Adipose tissue (tissue), 3 donors: ENCODE results near the gene HOXA6. TPM values are rescaled to one million over a fixed set of nuclear protein-coding genes. Genes with fewer than 3 reads are reported as not detected.

Experiments used
- H3K27ac ChIP-seq: one replicate; pipeline ENCODE4 v1.5.1; 2013; ENCODE audit warnings: low read depth, low read length
- WGBS, 3 donors: extraction: QIAGEN DNeasy Blood & Tissue Kit; methylation state at CpG; one replicate each; pipeline ENCODE4 v1.1.7; 2013; 5-methylcytosine and 5-hydroxymethylcytosine counted together
- polyA plus RNA-seq, 3 donors: library from polyadenylated mRNA; stranded (reverse); fragments of 200-250 nt; gene quantifications; one replicate each; pipeline ENCODE4 v1.2.3, GENCODE V29; 2013
- donor health status: healthy with polysubstance abuse.
- donor health status: Bipolar disorder and iron deficiency.
- donor health status: healthy.

The HOXA6 gene
- polyA plus RNA-seq, 3 donors: 0.39 to 3.6 (median 1.5) TPM

GRCh38 chr7:27165089-27165995 is 17.8 kb upstream of the HOXA6 start, which contains the start of gene HOXA9:
HOXA9 (minus strand) TSS chr7:27165537; CDS start chr7:27165457, 80 bp downstream.
- 2 to 5% (median 5%) methylated on average over 75 to 82 of the region's 82 CpGs for WGBS, 3 donors
- H3K27ac ChIP-seq: no peak within 1 kb of the TSS

GRCh38 chr7:27164367-27165088 is 17.0 kb upstream of the HOXA6 start:
- no peak overlapping the region for H3K27ac ChIP-seq
- 5 to 11% (median 10%) methylated on average over 46 to 47 of the region's 47 CpGs for WGBS, 3 donors

- WGBS, 3 donors: 20 to 39% (median 25%) methylated on average over 12 of the region's 12 CpGs
- no peak overlapping the region for H3K27ac ChIP-seq
These were observed 16.4 kb upstream of the HOXA6 start for GRCh38 chr7:27164045-27164366.

GRCh38 chr7:27163288-27164044 is 15.9 kb upstream of the HOXA6 start:
- no peak overlapping the region for H3K27ac ChIP-seq
- 41 to 50% (median 41%) methylated on average over 24 of the region's 24 CpGs for WGBS, 3 donors

GRCh38 chr7:27162561-27163287 is 15.2 kb upstream of the HOXA6 start:
- WGBS, 3 donors: 53 to 69% (median 61%) methylated on average over 7 of the region's 7 CpGs
- H3K27ac ChIP-seq: no peak overlapping the region

- no peak overlapping the region for H3K27ac ChIP-seq
- 33 to 44% (median 38%) methylated on average over 27 to 30 of the region's 30 CpGs for WGBS, 3 donors
These were observed 14.4 kb upstream of the HOXA6 start for GRCh38 chr7:27161721-27162560.

- H3K27ac ChIP-seq: no peak overlapping the region
- 8 to 12% (median 9%) methylated on average over 25 to 27 of the region's 27 CpGs for WGBS, 3 donors
These were observed 13.7 kb upstream of the HOXA6 start for GRCh38 chr7:27161214-27161720.

GRCh38 chr7:27160546-27161213 is 13.1 kb upstream of the HOXA6 start:
- no peak overlapping the region for H3K27ac ChIP-seq

GRCh38 chr7:27160145-27160545 is 12.6 kb upstream of the HOXA6 start:
- no peak overlapping the region for H3K27ac ChIP-seq
- WGBS, 3 donors: 27 to 42% (median 35%) methylated on average over 23 of the region's 23 CpGs

More at GRCh38 chr7:27160546-27161213, 13.1 kb upstream of the HOXA6 start:
- WGBS, 3 donors: 1 to 2% (median 2%) methylated on average over 53 to 54 of the region's 54 CpGs

GRCh38 chr7:27159266-27160144 is 11.9 kb upstream of the HOXA6 start:
- H3K27ac ChIP-seq: no peak overlapping the region
- WGBS, 3 donors: 44 to 58% (median 55%) methylated on average over 27 of the region's 27 CpGs

- no peak overlapping the region for H3K27ac ChIP-seq
- WGBS, 3 donors: 26 to 53% (median 45%) methylated on average over 35 of the region's 35 CpGs
These were observed 11.1 kb upstream of the HOXA6 start for GRCh38 chr7:27158436-27159265.

- WGBS, 3 donors: 14 to 60% (median 29%) methylated on average over 30 of the region's 30 CpGs
- H3K27ac ChIP-seq: no peak overlapping the region
These were observed 10.3 kb upstream of the HOXA6 start for GRCh38 chr7:27157702-27158431.

- WGBS, 3 donors: 13 to 23% (median 16%) methylated on average over 30 of the region's 30 CpGs
These were observed 9.5 kb upstream of the HOXA6 start for GRCh38 chr7:27156916-27157701.

GRCh38 chr7:27156508-27156898 is 8.9 kb upstream of the HOXA6 start, which contains the start of gene HOXA7:
HOXA7 (minus strand) TSS chr7:27156675; CDS start chr7:27156545, 130 bp downstream.
- 0 to 4% (median 1%) methylated on average over 33 of the region's 33 CpGs for WGBS, 3 donors
- H3K27ac ChIP-seq: no peak within 1 kb of the TSS

More at GRCh38 chr7:27156916-27157701, 9.5 kb upstream of the HOXA6 start:
- no peak overlapping the region for H3K27ac ChIP-seq
